GM19463 (cell line): ENCODE measurements around the gene MICAL2.

Experiments
- ATAC-seq: cut with Tn5 transposase; IDR thresholded peaks from one replicate; pipeline ENCODE4 v1.9.1; 2021; ENCODE audit warnings: mild to moderate bottlenecking, moderate library complexity; ENCODE audit not compliant: unreplicated experiment

MICAL2 gene

DNA sequence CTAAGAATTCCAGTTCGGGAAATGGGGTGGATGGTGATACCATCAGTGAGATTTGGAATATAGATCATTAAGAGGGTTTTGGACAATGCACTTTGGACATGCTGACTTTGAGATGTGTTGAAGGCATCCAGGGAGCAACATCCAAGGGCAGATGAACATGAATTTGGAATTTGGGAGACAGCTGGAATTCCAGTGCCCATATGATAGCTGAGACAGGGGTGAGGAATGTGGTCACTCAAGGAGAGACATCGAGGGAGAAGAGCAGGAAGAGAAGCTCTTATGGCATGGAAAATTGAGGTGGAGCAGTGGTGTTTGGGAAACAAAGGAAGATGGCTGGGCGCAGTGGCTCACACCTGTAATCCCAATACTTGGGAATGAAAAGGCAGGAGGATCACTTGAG lies 11.8 kb upstream of the MICAL2 start:
- no peak for ATAC-seq

DNA sequence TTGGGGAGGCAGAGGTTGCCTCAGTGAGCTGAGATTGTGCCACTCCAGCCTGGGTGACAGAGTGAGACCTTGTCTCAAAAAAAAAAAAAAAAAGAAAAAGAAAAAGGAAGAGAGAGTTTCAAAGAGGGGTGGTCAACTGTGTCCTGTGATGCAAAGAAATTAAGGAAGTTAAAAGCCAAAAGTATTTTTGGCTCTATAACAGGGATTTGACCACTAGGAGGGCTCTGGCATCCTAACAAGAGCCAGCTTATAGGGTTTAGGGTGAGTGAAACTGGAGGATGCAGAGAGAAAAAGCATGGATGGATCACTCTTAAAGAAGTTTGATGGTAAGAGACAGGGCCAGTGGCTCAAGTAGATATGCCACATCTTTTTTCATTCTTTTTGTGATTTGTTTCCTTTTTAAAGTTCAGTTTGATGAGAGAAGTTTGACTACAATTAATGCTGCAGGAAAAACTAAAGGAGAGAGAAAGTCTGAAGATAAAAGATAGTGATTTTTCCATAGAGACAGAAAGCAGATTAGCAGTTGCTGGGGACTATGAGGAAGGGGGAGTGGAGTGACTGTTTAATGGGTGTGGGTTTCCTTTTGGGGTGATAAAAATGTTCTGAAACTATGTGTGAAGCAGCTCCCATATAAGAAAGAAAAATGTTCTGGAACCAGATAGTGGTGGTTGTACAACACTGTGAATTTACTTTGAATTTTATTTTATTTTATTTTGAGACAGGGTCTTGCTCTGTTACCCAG lies 11.1 kb upstream of the MICAL2 start:
- no peak for ATAC-seq

GRCh38 chr11:12100429-12100828 lies 10.0 kb upstream of the MICAL2 start:
- no peak for ATAC-seq

GRCh38 chr11:12100841-12101242 lies 9.5 kb upstream of the MICAL2 start:
- no peak for ATAC-seq

DNA sequence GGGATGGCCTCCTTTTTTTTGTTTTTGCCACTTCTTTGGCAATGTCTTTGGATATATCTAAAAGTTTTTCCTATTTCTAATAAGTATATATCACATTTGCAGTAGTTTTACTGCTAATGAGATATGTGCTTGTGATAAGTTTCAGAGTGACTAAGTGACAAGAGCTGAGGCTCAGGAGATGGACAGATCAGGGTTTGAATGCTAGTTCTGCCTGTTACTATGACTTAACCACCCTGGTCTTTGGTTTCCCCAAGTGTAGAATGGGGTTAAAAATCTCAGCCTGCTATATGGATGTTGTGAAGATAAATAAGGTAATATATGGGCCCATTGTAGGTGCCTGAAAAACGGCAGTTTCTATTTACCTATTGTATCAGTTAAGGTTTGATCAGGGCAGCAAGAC lies 9.1 kb upstream of the MICAL2 start:
- ATAC-seq = no peak

DNA sequence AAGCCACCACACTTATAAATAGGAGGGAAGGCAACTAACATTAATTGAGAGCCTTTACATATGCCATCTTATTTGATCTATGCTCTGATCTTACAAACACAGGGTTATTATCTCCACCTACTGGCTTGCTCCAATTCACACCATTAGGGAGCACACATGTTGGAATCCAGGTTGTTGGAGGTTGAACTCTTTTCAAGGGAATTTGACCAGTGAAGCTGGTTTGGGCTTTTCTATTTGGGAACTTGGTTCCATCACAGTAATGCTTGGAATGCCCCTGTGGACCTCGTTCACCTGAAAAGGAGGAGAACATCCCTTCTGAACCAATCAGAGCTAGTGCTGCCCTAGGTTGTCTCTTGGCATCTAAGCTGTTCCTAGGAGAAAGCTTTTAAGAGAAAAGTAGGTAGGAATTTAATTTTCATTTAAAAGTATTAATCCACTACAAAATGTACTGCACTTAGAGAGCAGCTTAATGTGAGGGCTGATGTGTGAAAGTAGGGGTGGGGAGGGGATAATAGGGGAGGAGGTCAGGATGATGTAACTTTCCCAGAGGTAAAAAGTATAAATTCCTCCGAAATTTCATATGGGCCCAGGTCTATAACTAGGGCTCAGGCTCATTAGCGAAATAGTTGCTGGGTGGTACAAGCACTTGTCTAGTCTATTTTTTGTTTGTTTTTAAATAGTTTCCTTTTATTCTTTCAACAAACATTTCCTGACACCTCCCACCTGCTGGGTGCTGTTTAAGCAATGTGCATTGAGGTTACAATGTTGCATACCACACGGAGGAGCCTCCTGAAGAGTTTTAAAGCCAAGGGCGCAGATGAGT lies 7.6 kb upstream of the MICAL2 start:
- ATAC-seq = no peak

GRCh38 chr11:12103411-12104225 lies 6.8 kb upstream of the MICAL2 start:
- no peak for ATAC-seq

DNA sequence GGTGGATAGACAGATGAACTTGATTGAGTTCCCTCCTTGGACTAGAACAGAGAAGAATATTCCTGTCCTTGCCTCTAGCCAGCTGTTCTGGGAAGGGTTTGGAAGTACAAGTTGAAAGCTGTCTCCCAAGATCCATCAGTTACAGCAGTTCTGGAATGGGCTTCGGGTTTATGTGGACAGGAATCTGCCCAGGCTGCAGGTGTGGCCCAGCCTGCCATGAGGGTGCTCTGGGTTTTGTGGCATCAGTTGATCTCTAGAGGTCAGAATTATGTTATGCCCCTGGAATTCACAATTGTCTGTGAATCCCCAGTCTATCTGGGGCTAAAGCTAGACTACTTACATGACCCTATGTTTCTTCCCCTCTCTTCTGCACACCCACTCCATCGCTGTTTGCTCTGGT lies 4.9 kb upstream of the MICAL2 start:
- no peak for ATAC-seq

DNA sequence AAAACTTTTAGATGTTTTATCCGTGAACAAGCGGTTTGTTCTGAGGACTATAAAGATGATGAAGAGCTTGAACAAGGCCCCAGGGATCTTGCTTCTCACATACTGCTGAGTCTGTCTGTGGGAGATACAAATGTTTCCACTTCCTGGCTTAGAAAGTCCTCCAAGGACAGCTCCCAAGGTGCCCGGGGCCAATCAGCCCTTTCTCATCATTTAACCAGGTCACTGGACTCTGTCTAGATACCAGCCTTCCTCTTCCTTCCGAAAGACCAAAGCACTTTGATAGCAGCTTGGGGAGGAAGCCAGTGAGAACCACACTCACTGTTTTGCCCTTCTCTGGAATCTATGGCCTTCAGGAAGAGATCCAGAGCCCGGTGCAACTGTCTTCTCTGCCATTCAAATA lies 4.3 kb upstream of the MICAL2 start:
- no peak for ATAC-seq

GRCh38 chr11:12106501-12106900 lies 3.9 kb upstream of the MICAL2 start:
- ATAC-seq = no peak

DNA sequence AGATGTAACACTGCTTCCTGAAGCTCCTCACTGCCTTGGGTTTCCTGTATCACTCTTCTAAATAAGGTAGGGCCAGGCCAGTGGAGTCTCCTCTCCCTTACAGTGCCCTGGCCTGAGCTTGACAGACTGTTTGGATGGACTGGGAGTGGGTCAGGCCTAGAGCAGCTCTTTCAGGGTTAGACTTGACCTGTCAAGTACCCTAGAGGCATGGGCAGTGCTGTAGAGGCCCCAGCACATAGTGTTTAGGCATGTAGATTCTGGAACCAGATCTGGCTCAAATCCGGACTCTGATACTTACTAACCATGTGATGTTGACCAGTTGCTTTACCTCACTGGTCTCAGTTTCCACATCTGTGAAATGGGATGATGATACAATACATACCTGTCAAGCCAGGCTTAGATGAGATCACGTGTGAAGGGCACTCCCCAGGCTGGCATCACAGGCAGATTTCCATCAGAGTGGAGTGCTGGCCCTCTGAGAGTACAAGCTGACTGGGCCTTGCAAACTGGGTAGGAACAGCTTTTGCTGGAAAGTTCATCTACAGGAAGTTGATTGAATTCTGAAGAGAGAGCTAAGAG lies 1.4 kb upstream of the MICAL2 start:
- no peak for ATAC-seq

DNA sequence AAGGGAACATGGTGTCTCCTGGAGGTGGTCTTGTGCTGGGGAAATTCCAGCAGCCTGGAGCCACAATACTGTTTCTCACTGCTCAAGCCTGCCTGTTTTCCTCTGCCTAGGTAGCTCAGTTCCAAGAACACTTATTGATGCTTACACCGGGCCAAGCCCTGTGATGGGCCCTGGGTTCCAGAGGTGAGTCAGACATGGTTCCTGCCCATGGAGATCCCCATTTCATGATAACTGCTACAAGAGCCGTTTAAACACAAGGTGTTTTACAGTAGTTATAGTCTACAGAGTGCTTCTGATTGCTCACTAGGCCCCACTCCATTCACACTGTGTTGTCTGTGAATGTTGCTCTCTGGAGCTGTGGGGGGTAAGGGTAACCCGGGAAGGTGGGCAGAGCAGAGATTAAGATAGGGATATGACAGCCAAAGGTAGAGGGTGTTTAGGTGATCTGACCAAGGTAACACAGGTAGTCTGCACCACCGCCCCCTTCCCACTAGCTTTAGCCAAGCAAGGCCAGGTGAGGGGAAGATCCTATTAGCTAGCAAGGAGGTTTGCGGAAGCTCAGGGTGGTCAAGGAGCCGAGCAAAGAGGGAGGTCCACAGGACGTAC lies 696 bp upstream of the MICAL2 start:
- no peak for ATAC-seq

DNA sequence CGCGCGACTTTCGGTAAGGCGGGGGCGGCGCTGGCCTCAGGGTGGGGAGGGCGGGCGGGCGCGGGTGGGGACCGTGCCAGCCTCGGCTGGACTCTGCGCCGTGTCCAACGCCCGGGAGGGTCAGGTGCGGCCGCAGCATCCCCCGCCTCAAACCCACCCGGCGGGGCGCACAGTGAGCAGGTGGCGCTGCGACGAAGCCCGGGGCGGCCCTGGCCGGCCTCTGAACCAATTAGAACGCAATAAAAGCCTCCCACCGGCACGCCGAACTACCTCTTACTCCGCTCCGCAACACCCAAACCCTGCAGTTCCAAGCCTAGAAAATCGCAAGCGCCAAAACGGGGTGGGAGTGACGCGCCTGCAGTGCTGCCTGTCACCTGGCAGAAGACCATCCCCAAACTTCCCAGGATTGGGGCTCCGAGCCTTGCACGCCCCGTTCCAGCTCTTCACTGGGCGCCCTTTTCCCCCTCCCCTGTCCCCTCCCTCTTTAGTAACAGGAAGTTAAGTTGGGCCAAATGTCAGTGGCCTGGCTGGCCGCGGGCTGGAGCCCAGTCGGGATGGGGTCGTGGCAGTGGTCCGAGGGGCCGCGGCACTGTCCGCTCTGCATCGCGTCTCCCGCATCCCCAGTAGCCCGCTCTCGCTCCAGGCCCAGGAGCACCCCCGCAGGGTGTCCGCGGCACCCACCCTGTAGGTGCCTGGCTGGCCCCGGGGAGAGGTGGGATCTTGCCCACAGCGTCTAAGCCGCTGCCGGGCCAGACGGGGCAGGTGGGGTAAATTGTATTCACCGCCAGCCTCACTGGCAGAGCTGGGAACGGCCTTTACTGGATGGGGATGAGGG lies 541 bp downstream of the MICAL2 start:
- ATAC-seq = peak; percentile 15

GRCh38 chr11:12111549-12112520 lies 1.4 kb downstream of the MICAL2 start:
- ATAC-seq = no peak

DNA sequence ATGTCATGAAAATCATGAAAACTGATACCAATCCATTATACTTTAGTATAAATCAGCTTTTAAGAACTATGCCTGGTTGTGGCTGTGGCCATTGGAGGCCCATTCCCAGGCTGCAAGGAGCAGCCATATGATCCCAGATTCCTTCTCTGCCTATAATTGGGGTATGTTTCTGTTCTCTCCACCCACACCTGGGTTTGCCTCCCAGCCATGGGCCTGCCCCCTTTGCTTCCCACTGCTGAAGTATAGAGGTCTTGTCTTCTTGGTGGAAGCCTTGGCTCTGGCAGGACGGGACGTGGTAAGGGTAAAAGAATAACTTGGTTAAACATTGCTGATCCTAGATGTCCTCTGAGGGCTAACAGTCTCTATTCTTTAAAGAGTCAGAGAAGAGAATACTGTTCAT lies 2.4 kb downstream of the MICAL2 start:
- ATAC-seq = no peak

DNA sequence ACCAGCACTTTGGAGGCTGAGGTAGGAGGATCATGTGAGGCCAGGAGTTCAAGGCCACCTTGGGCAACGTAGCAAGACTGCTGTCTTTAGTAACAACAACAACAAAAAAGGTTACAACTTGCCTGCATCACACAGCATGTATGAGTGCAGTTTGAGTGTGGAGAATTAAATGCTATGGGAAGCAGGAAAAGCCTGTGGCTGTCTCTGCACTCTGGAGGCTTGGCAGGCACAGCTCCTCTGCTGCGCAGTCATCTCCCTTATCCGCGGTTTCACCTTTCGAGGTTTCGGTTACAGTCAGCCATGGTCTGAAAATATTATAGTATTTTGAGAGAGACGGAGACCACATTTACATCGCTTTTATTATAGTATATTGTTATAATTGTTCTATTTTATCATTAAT lies 2.9 kb downstream of the MICAL2 start:
- ATAC-seq = no peak

DNA sequence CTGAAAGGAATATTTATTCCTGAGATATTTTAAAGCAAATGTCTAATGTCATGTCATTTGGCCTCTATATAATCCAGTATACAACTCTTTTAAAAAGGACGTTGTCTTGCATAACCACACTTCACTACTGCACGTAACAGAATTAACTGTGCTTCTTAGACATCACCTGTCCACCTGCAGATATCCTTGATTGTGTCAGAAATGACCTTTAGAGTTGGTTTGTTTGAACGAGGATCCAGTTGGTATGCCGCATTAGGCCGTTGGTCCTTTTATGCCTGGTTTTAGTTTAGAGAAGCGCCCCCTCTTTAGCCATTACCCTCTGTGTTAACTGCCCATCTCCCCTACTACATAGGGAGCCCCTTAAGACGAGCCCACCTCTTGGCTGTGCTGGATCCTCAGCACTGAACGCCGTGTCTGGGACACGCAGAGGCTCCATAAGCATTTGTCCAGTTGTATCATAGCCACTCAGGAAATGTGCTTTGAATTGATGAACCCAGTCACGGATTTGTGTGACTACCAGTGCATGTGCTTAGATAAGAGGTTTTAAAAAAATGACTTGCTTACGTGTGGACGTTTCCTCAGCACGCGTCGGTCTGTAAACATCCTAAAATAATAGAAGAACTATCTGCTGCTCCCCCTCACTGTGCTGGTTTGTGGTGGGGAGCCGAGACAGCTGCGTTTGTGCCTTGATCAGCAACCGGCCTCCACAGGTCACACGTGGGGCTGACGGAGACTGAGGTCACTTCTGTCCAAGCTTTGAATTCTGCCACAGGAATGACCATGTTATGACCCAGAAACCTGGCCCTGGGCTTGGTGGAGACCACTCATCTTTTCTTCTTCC lies 4.0 kb downstream of the MICAL2 start:
- ATAC-seq = no peak
